ENCODE measurements around the gene TRIM16.

Gene TRIM16

GRCh38 chr17:15659663-15660062 lies 24.4 kb downstream of the TRIM16 start:
- TF ChIP-seq CTCF (IDR thresholded peaks at IDR 0.05): no peak

GRCh38 chr17:15659236-15659635 lies 24.9 kb downstream of the TRIM16 start:
- no peak for TF ChIP-seq CTCF (IDR thresholded peaks at IDR 0.05)

GRCh38 chr17:15658296-15658695 lies 25.8 kb downstream of the TRIM16 start:
- no peak for TF ChIP-seq CTCF (IDR thresholded peaks at IDR 0.05)

- no peak for TF ChIP-seq CTCF (IDR thresholded peaks at IDR 0.05)
These were observed 26.2 kb downstream of the TRIM16 start for GRCh38 chr17:15657868-15658267.

GRCh38 chr17:15654886-15655561 lies 29.1 kb downstream of the TRIM16 start:
- TF ChIP-seq CTCF (IDR thresholded peaks at IDR 0.05): no peak

GRCh38 chr17:15652960-15653359 lies 31.2 kb downstream of the TRIM16 start:
- TF ChIP-seq CTCF (IDR thresholded peaks at IDR 0.05): no peak

- no peak for TF ChIP-seq CTCF (IDR thresholded peaks at IDR 0.05)
These were observed 32.5 kb downstream of the TRIM16 start for GRCh38 chr17:15651583-15652110.
